HG03575 (cell line): Measurements from ENCODE around the gene ENPP3.

ENCODE experiments used
- ATAC-seq: cut with Tn5 transposase; IDR thresholded peaks from one replicate; pipeline ENCODE4 v1.9.1; 2021; ENCODE audit not compliant: unreplicated experiment, insufficient number of reproducible peaks, low FRiP score; ENCODE audit errors: extremely low read depth

The ENPP3 gene

GRCh38 chr6:131778169-131778568, 141.1 kb downstream of the ENPP3 start:
- no peak for ATAC-seq

- ATAC-seq: no peak
Observed at GRCh38 chr6:131779304-131779703, 142.2 kb downstream of the ENPP3 start.

GRCh38 chr6:131780600-131780999, 143.5 kb downstream of the ENPP3 start:
- ATAC-seq: no peak

GRCh38 chr6:131781687-131782086, 144.6 kb downstream of the ENPP3 start:
- ATAC-seq: no peak

- ATAC-seq: no peak
Observed at GRCh38 chr6:131782764-131783163, 145.7 kb downstream of the ENPP3 start.

GRCh38 chr6:131784561-131784960, 147.5 kb downstream of the ENPP3 start:
- no peak for ATAC-seq

- no peak for ATAC-seq
Observed at GRCh38 chr6:131787079-131787478, 150.0 kb downstream of the ENPP3 start.

GRCh38 chr6:131787766-131788712, 150.9 kb downstream of the ENPP3 start:
- ATAC-seq: no peak

- no peak for ATAC-seq
Observed at GRCh38 chr6:131789219-131789618, 152.1 kb downstream of the ENPP3 start.

- ATAC-seq: no peak
Observed at GRCh38 chr6:131791476-131791875, 154.4 kb downstream of the ENPP3 start.

GRCh38 chr6:131792091-131792496, 155.0 kb downstream of the ENPP3 start:
- ATAC-seq: no peak

- ATAC-seq: no peak
Observed at GRCh38 chr6:131795366-131795765, 158.3 kb downstream of the ENPP3 start.
